GM12878 (cell line): Measurements from ENCODE around the gene DNAJC6. TPM values are rescaled to one million over a fixed set of nuclear protein-coding genes. Genes with fewer than 3 reads are reported as not detected.

ENCODE experiments used
- ATAC-seq: fragments of 200-7000 bp; cut with Tn5 transposase; 3 replicates; pipeline ENCODE4 v1.9.1; 2020; ENCODE audit warnings: mild to moderate bottlenecking, moderate library complexity
- BruUV-seq: library from RNA; stranded (reverse); fragments of 400-500 nt; replicated peaks from 2 replicates; lab custom pipeline; 2021; lab: Mats Ljungman, UMichigan
- CTCF ChIA-PET: fragments of 300-600 bp; sonication (Branson Sonifier 250); formaldehyde crosslinking; extraction: SDS; loops from one replicate; lab custom pipeline; 2021; ENCODE audit warnings: inconsistent platforms; lab: Yijun Ruan, JAX
- POLR2A ChIA-PET: fragments of 350-600 bp; formaldehyde crosslinking; extraction: SDS; loops from one replicate; lab custom pipeline; 2021; ENCODE audit warnings: inconsistent platforms; lab: Charles Lee
- RAD21 ChIA-PET: fragments of 300-600 bp; sonication (Branson Sonifier 250); formaldehyde crosslinking; loops from one replicate; lab custom pipeline; 2023; ENCODE audit warnings: antibody characterized with exemption; ENCODE audit not compliant: unreplicated experiment; lab: Charles Lee
- SMC1A ChIA-PET: fragments of 300-600 bp; sonication (Branson Sonifier 250); formaldehyde crosslinking; loops from one replicate; lab custom pipeline; 2023; ENCODE audit not compliant: unreplicated experiment, uncharacterized antibody; lab: Charles Lee
- DNase-seq: peaks from one replicate; pipeline ENCODE4 v3.0.0-alpha.2; 2011; ENCODE audit warnings: low read depth, low spot score
- FAIRE-seq: peaks from 3 replicates; lab custom pipeline; 2011; peaks lifted over from hg19 to GRCh38; lab: Jason Lieb, UNC
- H2AFZ ChIP-seq: 2 replicates; pipeline ENCODE4 v1.6.0; 2011; ENCODE audit warnings: low read depth, low read length, control low read depth; ENCODE audit not compliant: control insufficient read depth
- H3K27ac ChIP-seq: 2 replicates; pipeline ENCODE4 v1.5.1; 2011; ENCODE audit warnings: control low read depth; ENCODE audit not compliant: control insufficient read depth, insufficient read depth
- H3K27me3 ChIP-seq, 2 experiments: replicated peaks in 1 of 2; 2 replicates each; pipeline versions ENCODE4 v1.6.0 to v1.6.1; 2011; ENCODE audit warnings: low read length in 1 of 2; ENCODE audit not compliant: control insufficient read depth in 2 of 2, insufficient read depth in 2 of 2
- H3K36me3 ChIP-seq, 2 experiments: 2 replicates each; pipeline ENCODE4 v1.5.1; 2011; ENCODE audit warnings: low read length in 1 of 2; ENCODE audit not compliant: control insufficient read depth in 2 of 2, insufficient read depth in 2 of 2
- H3K4me1 ChIP-seq: 2 replicates; pipeline ENCODE4 v1.6.1; 2011; ENCODE audit warnings: mild to moderate bottlenecking, low read length, moderate library complexity, mixed read lengths; ENCODE audit not compliant: control insufficient read depth, insufficient read depth
- H3K4me2 ChIP-seq: 2 replicates; pipeline ENCODE4 v1.6.0; 2011; ENCODE audit warnings: control low read depth; ENCODE audit not compliant: control insufficient read depth, insufficient read depth
- H3K4me3 ChIP-seq: fragments of 200-600 bp; sonication (generic); 2 replicates; pipeline ENCODE4 v1.5.1; 2016
- H3K79me2 ChIP-seq: 2 replicates; pipeline ENCODE4 v1.6.0; 2011; ENCODE audit warnings: low read length; ENCODE audit not compliant: control insufficient read depth, insufficient read depth
- H3K9ac ChIP-seq: 2 replicates; pipeline ENCODE4 v1.8.0; 2011; ENCODE audit warnings: low read length, control low read depth, mixed read lengths; ENCODE audit not compliant: control insufficient read depth, insufficient read depth
- H3K9me3 ChIP-seq: replicated peaks from 3 replicates; pipeline ENCODE4 v1.5.1; 2011; ENCODE audit warnings: mild to moderate bottlenecking, low read length; ENCODE audit not compliant: control insufficient read depth, insufficient read depth
- H4K20me1 ChIP-seq: 2 replicates; pipeline ENCODE4 v1.6.0; 2011; ENCODE audit not compliant: control insufficient read depth, insufficient read depth
- BACH1 ChIP-seq: fragments of 450-650 bp; IDR thresholded peaks from 2 replicates; pipeline ENCODE4 v1.6.1; 2017; ENCODE audit warnings: mild to moderate bottlenecking, borderline replicate concordance
- BHLHE40 ChIP-seq, 2 experiments: fragments of 450-650 bp in 1 of 2; IDR thresholded peaks; 2 replicates each; pipeline ENCODE4 v1.6.1; 2011 to 2017; ENCODE audit warnings: low read depth in 2 of 2, borderline replicate concordance in 1 of 2, improper control_type of control experiment in 1 of 2, low read length in 1 of 2, mild to moderate bottlenecking in 1 of 2
- IKZF2 ChIP-seq, 2 experiments: fragments of 450-650 bp; IDR thresholded peaks; 2 replicates each; pipeline ENCODE4 v1.6.1; 2017; ENCODE audit warnings: mild to moderate bottlenecking in 2 of 2, moderate library complexity in 2 of 2
- MTA2 ChIP-seq: fragments of 450-650 bp; IDR thresholded peaks from 2 replicates; pipeline ENCODE4 v1.6.1; 2016; ENCODE audit warnings: low read depth, mild to moderate bottlenecking, moderate library complexity
- RFX5 ChIP-seq: IDR thresholded peaks from 2 replicates; pipeline ENCODE4 v1.6.1; 2011; ENCODE audit warnings: low read depth, low read length, improper control_type of control experiment
- YBX1 ChIP-seq: fragments of 450-650 bp; IDR thresholded peaks from 2 replicates; pipeline ENCODE4 v1.6.1; 2016; ENCODE audit warnings: antibody characterized with exemption
- WGBS: methylation state at CpG from one replicate; pipeline ENCODE4 v1.1.6; 2016; ENCODE audit warnings: low lambda C conversion rate; ENCODE audit not compliant: insufficient replicate concordance, insufficient coverage; ENCODE audit errors: missing lambda C conversion rate; 5-methylcytosine and 5-hydroxymethylcytosine counted together
- in situ Hi-C: fragments of 300-500 bp; cut with MboI; formaldehyde crosslinking; loops from 9 replicates; pipeline ENCODE4 v1.14.3; 2018; ENCODE audit warnings: mixed read lengths
- intact Hi-C: fragments of 100-400 bp; cut with micrococcal nuclease; formaldehyde crosslinking; loops from one replicate; pipeline ENCODE4 v1.14.2; 2022; ENCODE audit not compliant: unreplicated experiment
- polyA plus RNA-seq, 11 experiments: library from polyadenylated mRNA; depleted of rRNA in 4 of 11; unstranded in 6 of 11; stranded (reverse) in 5 of 11; fragments of >200 nt; fragmentation: Nextera tagmentation in 4 of 11; fragmentation: Illumina TruSeq in 1 of 11; extraction: Ambion mirVana in 4 of 11; extraction: Trizol in 1 of 11; gene quantifications; 1 replicate in 1 of 11; 2 replicates in 10 of 11; pipeline versions ENCODE4 v1.2.1 to v1.2.3, GENCODE V29; 2011 to 2016; ENCODE audit warnings: inconsistent platforms in 2 of 11, missing spikeins in 2 of 11, low read depth in 1 of 11
- total RNA-seq, 4 experiments: library from RNA; depleted of rRNA in 3 of 4; stranded (reverse); fragments of >200 nt in 3 of 4; fragmentation: Illumina TruSeq in 1 of 4; extraction: Trizol in 1 of 4; gene quantifications; 2 replicates each; pipeline versions ENCODE4 v1.2.1 to v1.2.3, GENCODE V29; 2013 to 2021
- TF ChIP-seq, protein P1 (sequence below): fragments of 450-650 bp; IDR thresholded peaks from 2 replicates; pipeline ENCODE4 v1.6.1; 2017; ENCODE audit warnings: low read depth, mild to moderate bottlenecking, moderate library complexity
- TF ChIP-seq, protein P2 (sequence below): fragments of 450-650 bp; formaldehyde crosslinking; IDR thresholded peaks from 2 replicates; pipeline ENCODE4 v1.4.0; 2022; ENCODE audit warnings: mild to moderate bottlenecking, moderate library complexity
- TF ChIP-seq, protein P3 (sequence below): fragments of 450-650 bp; IDR thresholded peaks from 2 replicates; pipeline ENCODE4 v1.6.1; 2017; ENCODE audit warnings: antibody characterized with exemption, mild to moderate bottlenecking, moderate library complexity

DNAJC6 gene
- total and polyA plus RNA-seq, 10 of the 15 experiments (the other 5 are each of a cell fraction or from before 2014, with no cell fraction given), result 0.08 to 4.3 (median 2.7) TPM

DNA sequence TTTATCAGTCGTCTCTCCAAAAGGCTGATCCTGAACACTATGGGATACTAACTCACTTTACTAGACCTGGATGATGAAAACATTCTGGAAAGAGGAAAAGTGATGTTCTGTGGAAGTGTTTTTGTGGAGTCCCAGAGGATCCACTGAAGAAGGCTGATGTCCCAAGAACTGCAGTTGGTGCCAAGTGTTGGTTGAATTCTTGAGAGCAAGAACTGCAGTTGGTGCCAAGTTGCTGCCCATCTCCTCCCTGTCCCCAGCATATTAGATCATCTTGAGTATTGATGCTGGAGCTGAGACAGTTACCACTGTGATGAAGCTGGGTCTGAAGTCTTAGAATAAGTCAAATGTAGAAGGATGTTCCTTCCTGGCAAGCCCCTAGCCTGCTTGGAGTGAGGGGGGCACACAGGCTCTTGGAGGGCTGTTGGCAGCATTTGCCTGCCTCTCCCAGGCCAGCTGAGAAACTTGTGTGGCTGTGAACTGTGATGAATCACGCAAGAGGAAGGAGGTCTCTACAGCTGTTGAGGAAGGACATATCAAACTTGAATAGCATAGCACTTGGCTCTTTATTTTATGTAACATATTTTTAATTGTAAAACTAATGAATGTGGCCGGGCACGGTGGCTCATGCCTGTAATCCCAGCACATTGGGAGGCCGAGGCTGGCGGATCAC is 48.1 kb downstream of the DNAJC6 start (continued):
- TF ChIP-seq, protein P1, sequence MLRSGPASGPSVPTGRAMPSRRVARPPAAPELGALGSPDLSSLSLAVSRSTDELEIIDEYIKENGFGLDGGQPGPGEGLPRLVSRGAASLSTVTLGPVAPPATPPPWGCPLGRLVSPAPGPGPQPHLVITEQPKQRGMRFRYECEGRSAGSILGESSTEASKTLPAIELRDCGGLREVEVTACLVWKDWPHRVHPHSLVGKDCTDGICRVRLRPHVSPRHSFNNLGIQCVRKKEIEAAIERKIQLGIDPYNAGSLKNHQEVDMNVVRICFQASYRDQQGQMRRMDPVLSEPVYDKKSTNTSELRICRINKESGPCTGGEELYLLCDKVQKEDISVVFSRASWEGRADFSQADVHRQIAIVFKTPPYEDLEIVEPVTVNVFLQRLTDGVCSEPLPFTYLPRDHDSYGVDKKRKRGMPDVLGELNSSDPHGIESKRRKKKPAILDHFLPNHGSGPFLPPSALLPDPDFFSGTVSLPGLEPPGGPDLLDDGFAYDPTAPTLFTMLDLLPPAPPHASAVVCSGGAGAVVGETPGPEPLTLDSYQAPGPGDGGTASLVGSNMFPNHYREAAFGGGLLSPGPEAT, result no peak

DNA sequence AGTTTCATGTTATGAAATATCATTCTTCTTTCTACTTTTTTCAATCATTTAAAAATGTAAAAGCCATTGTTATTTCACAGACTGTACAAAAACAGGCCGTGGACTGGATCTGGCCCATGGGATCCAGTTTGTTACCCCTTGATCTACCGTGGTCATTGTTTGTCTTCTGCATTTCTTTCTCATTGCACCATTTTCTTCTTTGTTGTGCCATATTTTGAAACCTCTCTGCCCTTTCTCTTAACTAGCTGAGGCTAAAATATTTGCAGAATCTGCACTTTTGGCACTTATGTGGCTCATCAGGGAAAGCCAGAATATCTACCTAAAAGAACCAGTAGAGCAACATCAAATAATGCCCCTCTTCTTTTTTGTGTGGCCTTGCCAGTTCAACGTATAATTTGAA is 50.5 kb downstream of the DNAJC6 start:
- CTCF ChIA-PET, result interaction anchor here (1.5 kb wide), 1 partner anchor 151 kb away, joined by 3 read pairs; no protein-coding TSS in a partner anchor
- in situ Hi-C loops, result no loop called here
- no peaks in the 10 kb centered on the region for H3K9me3 ChIP-seq
- FAIRE-seq, result no peak
- POLR2A ChIA-PET, result no interaction called here
- TF ChIP-seq BHLHE40 (IDR thresholded peaks at IDR 0.05; ENCODE audit: borderline replicate concordance in 1 of 2, low read depth in 2 of 2, low read length in 1 of 2) (no peak), RFX5 (no peak), YBX1 (no peak), IKZF2 (IDR thresholded peaks at IDR 0.05) (no peak), MTA2 (no peak), BACH1 (no peak)
- TF ChIP-seq, protein P2, sequence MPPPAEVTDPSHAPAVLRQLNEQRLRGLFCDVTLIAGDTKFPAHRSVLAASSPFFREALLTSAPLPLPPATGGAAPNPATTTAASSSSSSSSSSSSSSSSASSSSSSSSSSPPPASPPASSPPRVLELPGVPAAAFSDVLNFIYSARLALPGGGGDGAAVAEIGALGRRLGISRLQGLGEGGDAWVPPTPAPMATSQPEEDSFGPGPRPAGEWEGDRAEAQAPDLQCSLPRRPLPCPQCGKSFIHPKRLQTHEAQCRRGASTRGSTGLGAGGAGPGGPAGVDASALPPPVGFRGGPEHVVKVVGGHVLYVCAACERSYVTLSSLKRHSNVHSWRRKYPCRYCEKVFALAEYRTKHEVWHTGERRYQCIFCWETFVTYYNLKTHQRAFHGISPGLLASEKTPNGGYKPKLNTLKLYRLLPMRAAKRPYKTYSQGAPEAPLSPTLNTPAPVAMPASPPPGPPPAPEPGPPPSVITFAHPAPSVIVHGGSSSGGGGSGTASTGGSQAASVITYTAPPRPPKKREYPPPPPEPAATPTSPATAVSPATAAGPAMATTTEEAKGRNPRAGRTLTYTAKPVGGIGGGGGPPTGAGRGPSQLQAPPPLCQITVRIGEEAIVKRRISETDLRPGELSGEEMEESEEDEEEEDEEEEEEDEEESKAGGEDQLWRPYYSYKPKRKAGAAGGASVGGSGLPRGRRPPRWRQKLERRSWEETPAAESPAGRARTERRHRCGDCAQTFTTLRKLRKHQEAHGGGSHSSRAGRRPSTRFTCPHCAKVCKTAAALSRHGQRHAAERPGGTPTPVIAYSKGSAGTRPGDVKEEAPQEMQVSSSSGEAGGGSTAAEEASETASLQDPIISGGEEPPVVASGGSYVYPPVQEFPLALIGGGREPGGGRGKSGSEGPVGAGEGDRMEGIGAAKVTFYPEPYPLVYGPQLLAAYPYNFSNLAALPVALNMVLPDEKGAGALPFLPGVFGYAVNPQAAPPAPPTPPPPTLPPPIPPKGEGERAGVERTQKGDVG, result no peak
- TF ChIP-seq, protein P3, sequence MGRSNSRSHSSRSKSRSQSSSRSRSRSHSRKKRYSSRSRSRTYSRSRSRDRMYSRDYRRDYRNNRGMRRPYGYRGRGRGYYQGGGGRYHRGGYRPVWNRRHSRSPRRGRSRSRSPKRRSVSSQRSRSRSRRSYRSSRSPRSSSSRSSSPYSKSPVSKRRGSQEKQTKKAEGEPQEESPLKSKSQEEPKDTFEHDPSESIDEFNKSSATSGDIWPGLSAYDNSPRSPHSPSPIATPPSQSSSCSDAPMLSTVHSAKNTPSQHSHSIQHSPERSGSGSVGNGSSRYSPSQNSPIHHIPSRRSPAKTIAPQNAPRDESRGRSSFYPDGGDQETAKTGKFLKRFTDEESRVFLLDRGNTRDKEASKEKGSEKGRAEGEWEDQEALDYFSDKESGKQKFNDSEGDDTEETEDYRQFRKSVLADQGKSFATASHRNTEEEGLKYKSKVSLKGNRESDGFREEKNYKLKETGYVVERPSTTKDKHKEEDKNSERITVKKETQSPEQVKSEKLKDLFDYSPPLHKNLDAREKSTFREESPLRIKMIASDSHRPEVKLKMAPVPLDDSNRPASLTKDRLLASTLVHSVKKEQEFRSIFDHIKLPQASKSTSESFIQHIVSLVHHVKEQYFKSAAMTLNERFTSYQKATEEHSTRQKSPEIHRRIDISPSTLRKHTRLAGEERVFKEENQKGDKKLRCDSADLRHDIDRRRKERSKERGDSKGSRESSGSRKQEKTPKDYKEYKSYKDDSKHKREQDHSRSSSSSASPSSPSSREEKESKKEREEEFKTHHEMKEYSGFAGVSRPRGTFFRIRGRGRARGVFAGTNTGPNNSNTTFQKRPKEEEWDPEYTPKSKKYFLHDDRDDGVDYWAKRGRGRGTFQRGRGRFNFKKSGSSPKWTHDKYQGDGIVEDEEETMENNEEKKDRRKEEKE, result no peak
- TF ChIP-seq, all 136 proteins: peak for 0
- H3K36me3 ChIP-seq, result no peaks in the 10 kb centered on the region
- ChIA-PET RAD21 (no interaction called here), SMC1A (no interaction called here)
- H3K4me1 ChIP-seq, result no peaks in the 10 kb centered on the region
- no peaks in the 10 kb centered on the region for H3K79me2 ChIP-seq
- no peaks in the 10 kb centered on the region for H4K20me1 ChIP-seq
- H3K4me2 ChIP-seq, result no peak overlapping the region
- no TSS peak for BruUV-seq
- no peak overlapping the region for H3K27ac ChIP-seq
- no peak overlapping the region for H2AFZ ChIP-seq
- ATAC-seq (no peak), DNase-seq (no peak)
- H3K9ac ChIP-seq, result no peak overlapping the region
- H3K27me3 ChIP-seq, result no peaks in the 10 kb centered on the region
- 44% methylated on average over 3 of the region's 3 CpGs for WGBS
- intact Hi-C loops, result no loop called here
- no peak overlapping the region for H3K4me3 ChIP-seq
